GM12878 (cell line): ENCODE measurements around the gene CAMTA2. TPM values are rescaled to one million over a fixed set of nuclear protein-coding genes. Genes with fewer than 3 reads are reported as not detected.
A peak's percentile ranks its signal among the peaks of the same experiment; 100 is the strongest.

Source experiments
- ATF2 ChIP-seq: IDR thresholded peaks from 2 replicates; pipeline ENCODE4 v1.6.1; 2012; ENCODE audit warnings: low read length, inconsistent platforms
- BCL11A ChIP-seq: IDR thresholded peaks from 2 replicates; pipeline ENCODE4 v1.6.1; 2011; ENCODE audit warnings: low read depth, low read length
- BMI1 ChIP-seq: fragments of 450-650 bp; IDR thresholded peaks from 2 replicates; pipeline ENCODE4 v1.6.1; 2016; ENCODE audit warnings: mild to moderate bottlenecking, moderate library complexity, borderline replicate concordance
- CBX5 ChIP-seq: sonication (generic); IDR thresholded peaks from 2 replicates; pipeline ENCODE4 v1.6.1; 2016; ENCODE audit warnings: low read depth, moderate library complexity, mild to moderate bottlenecking, inconsistent platforms
- CUX1 ChIP-seq: IDR thresholded peaks from 2 replicates; pipeline ENCODE4 v1.6.1; 2012; ENCODE audit warnings: improper control_type of control experiment, low read depth, low read length; ENCODE audit not compliant: insufficient replicate concordance
- DPF2 ChIP-seq: fragments of 450-650 bp; IDR thresholded peaks from 2 replicates; pipeline ENCODE4 v1.6.1; 2017; ENCODE audit warnings: mild to moderate bottlenecking
- E2F4 ChIP-seq: IDR thresholded peaks from 2 replicates; pipeline ENCODE4 v1.6.1; 2012; ENCODE audit warnings: low read depth, low read length, improper control_type of control experiment
- NFYB ChIP-seq: IDR thresholded peaks from 2 replicates; pipeline ENCODE4 v1.6.1; 2011; ENCODE audit warnings: low read depth, mild to moderate bottlenecking, low read length, improper control_type of control experiment, moderate library complexity; ENCODE audit not compliant: insufficient read depth
- PAX8 ChIP-seq: fragments of 450-650 bp; IDR thresholded peaks from 2 replicates; pipeline ENCODE4 v1.6.1; 2017; ENCODE audit warnings: mild to moderate bottlenecking, moderate library complexity
- POLR2AphosphoS5 ChIP-seq: IDR thresholded peaks from 2 replicates; pipeline ENCODE4 v1.6.1; 2011; ENCODE audit warnings: mild to moderate bottlenecking, low read length, inconsistent platforms
- RAD21 ChIP-seq: IDR thresholded peaks from 2 replicates; pipeline ENCODE4 v1.6.1; 2011; ENCODE audit warnings: mild to moderate bottlenecking, low read depth, low read length, moderate library complexity; ENCODE audit not compliant: insufficient read depth
- RAD51 ChIP-seq: fragments of 450-650 bp; IDR thresholded peaks from 2 replicates; pipeline ENCODE4 v1.6.1; 2016; ENCODE audit warnings: moderate library complexity, mild to moderate bottlenecking, inconsistent platforms
- RBBP5 ChIP-seq: fragments of 200-600 bp; sonication (generic); conservative IDR thresholded peaks from 2 replicates; pipeline ENCODE4 v1.6.1; 2016
- SUZ12 ChIP-seq: fragments of 200-600 bp; sonication (generic); IDR thresholded peaks from one replicate; pipeline ENCODE4 v1.6.1; 2018; ENCODE audit warnings: antibody characterized with exemption, mild to moderate bottlenecking; ENCODE audit not compliant: unreplicated experiment
- TCF3 ChIP-seq: IDR thresholded peaks from 2 replicates; pipeline ENCODE4 v1.6.1; 2012; ENCODE audit warnings: low read depth, mild to moderate bottlenecking, low read length, borderline replicate concordance; ENCODE audit not compliant: insufficient read depth
- TCF7 ChIP-seq: IDR thresholded peaks from 2 replicates; pipeline ENCODE4 v1.6.1; 2014; ENCODE audit warnings: antibody characterized with exemption, borderline replicate concordance
- USF2 ChIP-seq: IDR thresholded peaks from 2 replicates; pipeline ENCODE4 v1.6.1; 2011; ENCODE audit warnings: low read depth, low read length, improper control_type of control experiment, borderline replicate concordance
- ZBTB33 ChIP-seq: fragments of 450-650 bp; IDR thresholded peaks from 2 replicates; pipeline ENCODE4 v1.6.1; 2017; ENCODE audit warnings: mild to moderate bottlenecking
- polyA plus RNA-seq, 11 experiments: library from polyadenylated mRNA; depleted of rRNA in 4 of 11; unstranded in 6 of 11; stranded (reverse) in 5 of 11; fragments of >200 nt; fragmentation: Nextera tagmentation in 4 of 11; fragmentation: Illumina TruSeq in 1 of 11; extraction: Ambion mirVana in 4 of 11; extraction: Trizol in 1 of 11; gene quantifications; 1 replicate in 1 of 11; 2 replicates in 10 of 11; pipeline versions ENCODE4 v1.2.1 to v1.2.3, GENCODE V29; 2011 to 2016; ENCODE audit warnings: inconsistent platforms in 2 of 11, missing spikeins in 2 of 11, low read depth in 1 of 11
- total RNA-seq, 4 experiments: library from RNA; depleted of rRNA in 3 of 4; stranded (reverse); fragments of >200 nt in 3 of 4; fragmentation: Illumina TruSeq in 1 of 4; extraction: Trizol in 1 of 4; gene quantifications; 2 replicates each; pipeline versions ENCODE4 v1.2.1 to v1.2.3, GENCODE V29; 2013 to 2021

The CAMTA2 gene
- total and polyA plus RNA-seq, 10 of the 15 experiments (the other 5 are each of a cell fraction or from before 2014, with no cell fraction given): 0.42 to 29.3 (median 11.2) TPM

GRCh38 chr17:4948166-4948930 lies 39.1 kb downstream of the CAMTA2 start, which contains the start of gene PFN1 (continued):
- TF ChIP-seq POLR2AphosphoS5 (peak; percentile 86), DPF2 (no peak; the same call in 1 of the 2 replicates), RAD21 (no peak), BCL11A (no peak), ATF2 (no peak), RAD51 (no peak), E2F4 (peak; percentile 76), NFYB (0 out of 2 replicates have a peak, but pooled peaks have one; percentile 7), RBBP5 (0 out of 2 replicates have a peak, but pooled peaks have one; percentile 6), CUX1 (peak; percentile 37), USF2 (no peak), CBX5 (no peak), TCF3 (peak; percentile 80), BMI1 (no peak), TCF7 (no peak), SUZ12 (no peak), PAX8 (no peak), ZBTB33 (no peak)
